Astrocyte of the spinal cord (primary cell): ENCODE data around the gene ARHGEF1.
"Not testable (repeated sequence)": the region's sequence is repeated elsewhere in the genome, so short reads cannot be mapped to it uniquely, and the experiment has no call there.

ENCODE experiments used
- DNase-seq: peaks from one replicate; pipeline ENCODE4 v3.0.0; 2011; ENCODE audit warnings: low read depth, low spot score
- H3K4me3 ChIP-seq: 2 replicates; pipeline ENCODE4 v1.5.1; 2011; ENCODE audit warnings: low read depth, mild to moderate bottlenecking, low read length, moderate library complexity
- in situ Hi-C: cut with HindIII; loops from 2 replicates; pipeline ENCODE4 v1.10.0; 2017; ENCODE audit warnings: low sequenced_read_pairs
- TF ChIP-seq, protein P1 (sequence below): IDR thresholded peaks from 2 replicates; pipeline ENCODE4 v1.5.1; 2012; ENCODE audit warnings: low read depth, mild to moderate bottlenecking, low read length, inconsistent platforms

Gene ARHGEF1

GRCh38 chr19:41868989-41869300 lies 14.0 kb upstream of the ARHGEF1 start:
- DNase-seq: no peak
- TF ChIP-seq, protein P1, sequence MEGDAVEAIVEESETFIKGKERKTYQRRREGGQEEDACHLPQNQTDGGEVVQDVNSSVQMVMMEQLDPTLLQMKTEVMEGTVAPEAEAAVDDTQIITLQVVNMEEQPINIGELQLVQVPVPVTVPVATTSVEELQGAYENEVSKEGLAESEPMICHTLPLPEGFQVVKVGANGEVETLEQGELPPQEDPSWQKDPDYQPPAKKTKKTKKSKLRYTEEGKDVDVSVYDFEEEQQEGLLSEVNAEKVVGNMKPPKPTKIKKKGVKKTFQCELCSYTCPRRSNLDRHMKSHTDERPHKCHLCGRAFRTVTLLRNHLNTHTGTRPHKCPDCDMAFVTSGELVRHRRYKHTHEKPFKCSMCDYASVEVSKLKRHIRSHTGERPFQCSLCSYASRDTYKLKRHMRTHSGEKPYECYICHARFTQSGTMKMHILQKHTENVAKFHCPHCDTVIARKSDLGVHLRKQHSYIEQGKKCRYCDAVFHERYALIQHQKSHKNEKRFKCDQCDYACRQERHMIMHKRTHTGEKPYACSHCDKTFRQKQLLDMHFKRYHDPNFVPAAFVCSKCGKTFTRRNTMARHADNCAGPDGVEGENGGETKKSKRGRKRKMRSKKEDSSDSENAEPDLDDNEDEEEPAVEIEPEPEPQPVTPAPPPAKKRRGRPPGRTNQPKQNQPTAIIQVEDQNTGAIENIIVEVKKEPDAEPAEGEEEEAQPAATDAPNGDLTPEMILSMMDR: no peak
- no peak overlapping the region for H3K4me3 ChIP-seq
- in situ Hi-C loops: no loop called here

GRCh38 chr19:41869374-41869955 lies 13.5 kb upstream of the ARHGEF1 start:
- TF ChIP-seq, protein P1: no peak
- no peak overlapping the region for H3K4me3 ChIP-seq
- in situ Hi-C loops: no loop called here
- no peak for DNase-seq

DNA sequence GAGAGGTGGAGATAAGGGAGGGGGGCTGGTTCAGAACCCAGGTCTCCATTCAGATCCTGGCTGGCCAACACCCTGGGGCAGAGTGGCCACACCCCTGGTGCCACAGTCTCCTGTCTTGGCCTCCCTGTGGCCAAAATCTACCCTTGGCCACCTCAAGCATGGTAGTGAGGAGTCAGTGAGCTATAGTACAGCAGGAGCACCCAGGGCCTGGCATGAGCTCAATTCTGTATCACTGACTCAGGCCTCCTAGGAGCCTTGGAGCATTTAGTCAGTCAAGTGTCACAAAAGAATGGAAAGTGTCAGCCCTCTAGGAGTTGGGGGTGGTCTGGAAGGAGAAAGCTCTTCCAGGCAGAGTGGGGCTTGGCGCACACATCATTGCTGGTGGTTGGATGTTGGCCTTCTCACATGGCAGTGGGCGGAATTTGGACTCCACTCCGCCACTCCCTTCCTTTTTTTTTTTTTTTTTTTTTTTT lies 12.5 kb upstream of the ARHGEF1 start:
- TF ChIP-seq, protein P1: no peak
- peak; percentile 24 for DNase-seq
- no peak overlapping the region for H3K4me3 ChIP-seq
- in situ Hi-C loops: no loop called here

DNA sequence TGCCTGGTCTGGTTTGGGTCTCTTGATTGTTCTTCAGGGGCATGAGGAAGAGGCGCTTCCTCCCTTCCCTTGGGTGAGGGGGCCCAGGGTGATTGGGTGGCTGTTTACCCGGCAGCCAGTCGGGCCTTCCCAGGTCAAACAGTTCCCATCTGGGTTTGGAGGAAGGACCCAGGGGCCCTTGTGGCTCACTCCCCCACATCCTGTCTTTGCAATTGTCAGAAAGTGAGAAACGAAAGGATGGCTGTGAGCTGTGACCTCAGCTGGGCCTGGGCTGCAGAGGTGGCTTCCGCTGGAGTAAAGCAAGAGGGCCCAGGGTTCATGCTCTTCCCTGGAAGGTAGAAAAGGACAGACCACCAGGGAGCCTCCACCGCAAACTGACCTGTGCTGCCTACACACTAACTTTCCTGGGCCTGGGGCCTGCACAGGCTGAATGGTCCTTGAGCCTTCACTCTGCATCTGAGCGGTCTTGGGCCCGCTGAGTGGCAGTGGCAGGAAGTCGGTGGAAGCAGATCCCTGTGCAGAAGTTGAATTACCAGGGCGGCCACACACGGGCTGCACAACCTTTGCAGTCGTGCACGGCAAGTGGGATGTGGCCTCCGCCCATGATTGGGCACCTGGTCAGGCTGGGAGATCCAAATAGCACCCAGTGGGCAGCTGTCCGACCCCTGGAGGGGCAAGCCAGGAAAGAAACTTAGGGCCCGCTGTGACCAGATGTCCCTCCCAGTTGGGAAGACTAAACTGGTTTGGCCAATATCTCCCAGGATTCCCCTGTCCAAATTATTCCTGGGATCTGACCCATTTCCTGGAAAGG lies 11.2 kb upstream of the ARHGEF1 start:
- in situ Hi-C loops: no loop called here
- TF ChIP-seq, protein P1: no peak
- H3K4me3 ChIP-seq: no peak overlapping the region
- no peak for DNase-seq

DNA sequence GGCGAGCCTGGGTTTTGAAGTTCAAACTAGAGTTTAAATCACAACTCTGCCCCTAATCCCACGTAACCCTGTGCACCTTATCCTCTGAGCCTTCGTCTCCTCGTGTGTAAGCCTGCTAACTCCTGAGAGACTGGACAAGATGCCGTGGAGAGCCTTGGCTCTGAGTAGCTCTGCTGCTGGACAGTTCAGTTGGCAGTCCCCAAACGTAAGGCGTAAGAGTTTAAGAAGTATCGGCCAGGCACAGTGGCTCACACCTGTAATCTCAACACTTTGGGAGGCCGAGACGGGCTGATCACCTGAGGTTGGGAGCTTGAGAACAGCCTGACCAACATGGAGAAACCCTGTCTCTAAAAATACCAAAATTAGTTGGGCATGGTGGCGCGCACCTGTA lies 10.6 kb upstream of the ARHGEF1 start:
- in situ Hi-C loops: no loop called here
- DNase-seq: no peak
- TF ChIP-seq, protein P1: no peak
- H3K4me3 ChIP-seq: no peak overlapping the region

- H3K4me3 ChIP-seq: no peak overlapping the region
- TF ChIP-seq, protein P1: peak; percentile 82
- in situ Hi-C loops: no loop called here
- peak; percentile 64 for DNase-seq
Observed at GRCh38 chr19:41872775-41873647, 10.0 kb upstream of the ARHGEF1 start.

GRCh38 chr19:41875973-41876372 lies 7.0 kb upstream of the ARHGEF1 start:
- in situ Hi-C loops, DNase-seq, H3K4me3 ChIP-seq: not testable (repeated sequence)
